HepG2 (cell line): ENCODE data around the gene GPR173. TPM values are rescaled to one million over a fixed set of nuclear protein-coding genes. Genes with fewer than 3 reads are reported as not detected.

ENCODE experiments used
- FOXO4 ChIP-seq: sonication (generic); formaldehyde crosslinking; conservative IDR thresholded peaks from 2 replicates; pipeline ENCODE4 v1.8.1; 2023; ENCODE audit warnings: missing genetic modification reagents
- HDAC1 ChIP-seq: sonication (generic); formaldehyde crosslinking; IDR thresholded peaks from 2 replicates; pipeline ENCODE4 v1.5.1; 2020; ENCODE audit warnings: mild to moderate bottlenecking, missing genetic modification reagents
- PBX2 ChIP-seq: IDR thresholded peaks from 2 replicates; pipeline ENCODE4 v1.6.1; 2016; ENCODE audit warnings: control low read depth
- POLR2AphosphoS5 ChIP-seq: IDR thresholded peaks from 2 replicates; pipeline ENCODE4 v1.6.1; 2012; ENCODE audit warnings: low read depth, low read length
- PRDM10 ChIP-seq: sonication (generic); formaldehyde crosslinking; IDR thresholded peaks from 2 replicates; pipeline ENCODE4 v1.4.0; 2020; ENCODE audit warnings: low read depth, missing genetic modification reagents
- TP53 ChIP-seq: sonication (generic); formaldehyde crosslinking; conservative IDR thresholded peaks from 2 replicates; pipeline ENCODE4 v1.4.0; 2020; ENCODE audit warnings: missing genetic modification reagents
- ZBTB40 ChIP-seq, 2 experiments: fragments of 450-650 bp in 1 of 2; sonication (generic) in 1 of 2; formaldehyde crosslinking in 1 of 2; IDR thresholded peaks; 2 replicates each; pipeline versions ENCODE4 v1.6.1 to v1.8.0; 2016 to 2022; ENCODE audit warnings: antibody characterized with exemption in 1 of 2, mild to moderate bottlenecking in 1 of 2, missing genetic modification reagents in 1 of 2
- ZFAT ChIP-seq: sonication (generic); formaldehyde crosslinking; conservative IDR thresholded peaks from 2 replicates; pipeline ENCODE4 v1.8.1; 2023; ENCODE audit warnings: missing genetic modification reagents, inconsistent platforms
- ZNF597 ChIP-seq: sonication (generic); formaldehyde crosslinking; IDR thresholded peaks from 2 replicates; pipeline ENCODE4 v1.5.0; 2020; ENCODE audit warnings: missing genetic modification reagents
- ZNF776 ChIP-seq: sonication (generic); formaldehyde crosslinking; IDR thresholded peaks from 2 replicates; pipeline ENCODE4 v1.4.0; 2020; ENCODE audit warnings: mild to moderate bottlenecking, missing genetic modification reagents
- ZNF792 ChIP-seq: IDR thresholded peaks from 2 replicates; pipeline ENCODE4 v1.6.1; 2016
- polyA plus RNA-seq, 8 experiments: library from polyadenylated mRNA; depleted of rRNA in 3 of 8; stranded (reverse) in 7 of 8; unstranded in 1 of 8; fragments of >200 nt; fragmentation: Illumina TruSeq in 4 of 8; extraction: Trizol in 4 of 8; gene quantifications; 2 replicates each; pipeline versions ENCODE4 v1.2.1 to v1.2.3, GENCODE V29; 2011 to 2016; ENCODE audit warnings: low read depth in 4 of 8, missing spikeins in 1 of 8, mixed read lengths in 1 of 8; ENCODE audit not compliant: insufficient read depth in 1 of 8
- total RNA-seq, 5 experiments: library from RNA; depleted of rRNA; stranded (reverse); fragments of >200 nt; fragmentation: Illumina TruSeq; extraction: Trizol; gene quantifications; 2 replicates each; pipeline ENCODE4 v1.2.3, GENCODE V29; 2016; ENCODE audit warnings: low read depth in 1 of 5

The GPR173 gene
- total and polyA plus RNA-seq, 2 of the 13 experiments (the other 11 are each of a cell fraction or from before 2014, with no cell fraction given) = 0.04 TPM; not detected in 1

GRCh38 chrX:53093748-53094581 is 45.4 kb downstream of the GPR173 start, which contains the start of gene KANTR (continued):
- TF ChIP-seq ZBTB40 (IDR thresholded peaks at IDR 0.05) (no peak), ZBTB40 (CRISPR knock-in tag; IDR thresholded peaks at IDR 0.05) (no peak), POLR2AphosphoS5 (no peak), ZNF597 (CRISPR knock-in tag) (no peak), ZNF792 (no peak), FOXO4 (no peak), PRDM10 (CRISPR knock-in tag) (no peak), ZNF776 (CRISPR knock-in tag) (no peak), ZFAT (CRISPR knock-in tag) (no peak), PBX2 (CRISPR knock-in tag) (no peak), HDAC1 (0 out of 2 replicates have a peak, but pooled peaks have one; percentile 32), TP53 (CRISPR knock-in tag) (no peak)
